ENCODE data around the gene PTPRG.

PTPRG gene

DNA sequence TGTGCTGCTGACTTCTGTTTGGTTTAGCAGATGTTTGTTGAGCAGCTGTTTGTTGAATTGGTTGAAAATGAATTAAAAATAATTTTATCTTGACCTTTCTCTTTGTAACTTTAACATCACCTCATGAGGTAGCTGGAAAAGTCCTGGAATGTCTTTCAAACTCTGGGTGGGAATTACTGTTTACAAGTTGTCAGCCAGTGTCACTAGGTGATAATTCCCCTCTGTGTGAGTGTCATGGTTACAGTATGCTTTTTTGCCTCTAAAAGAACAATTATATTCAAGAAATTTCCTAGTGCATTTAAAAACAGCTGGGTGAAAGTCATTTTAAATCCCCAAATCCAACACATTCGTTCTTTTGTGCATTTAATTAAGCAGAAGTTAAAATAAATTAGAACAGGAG, 113.2 kb downstream of the PTPRG start:
- Histone ChIP-seq H3K27ac (no peak overlapping the region), H3K9me3 (replicated peaks in 1 of 11) (peaks cover 8 to 18% (median 13%) of the 10 kb centered on the region in 11 experiments; a peak in 20 of 22 replicates), H3K4me1 (no peaks in the 10 kb centered on the region)

DNA sequence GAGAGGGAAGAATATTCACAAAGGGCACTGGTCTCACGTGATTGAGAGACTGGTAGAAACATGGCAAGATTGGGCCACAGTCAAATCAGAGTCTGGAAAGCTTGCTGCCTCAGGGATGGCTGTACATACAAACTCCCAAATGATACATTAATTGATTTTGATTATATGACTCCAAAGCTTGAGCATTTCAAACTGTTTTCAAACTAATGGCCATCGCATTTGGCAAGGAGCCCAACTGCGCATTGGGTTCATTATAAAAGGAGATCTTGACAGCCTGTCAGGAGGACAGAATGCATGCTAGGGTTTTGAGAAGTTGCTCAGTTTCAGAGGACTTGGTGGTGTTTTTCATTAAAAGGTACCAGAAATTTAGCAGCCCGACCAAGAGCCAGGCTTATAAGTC, 117.7 kb downstream of the PTPRG start:
- no peak for TF ChIP-seq Cebpa-rat (IDR thresholded peaks at IDR 0.05)
- Histone ChIP-seq H3K27me3 (no peaks in the 10 kb centered on the region), H3K4me2 (no peak overlapping the region), H3K36me3 (no peaks in the 10 kb centered on the region; a peak in 1 of 22 replicates), H3K9ac (no peak overlapping the region), H3K4me3 (no peak overlapping the region), H3K4me1 (peaks cover 0 to 14% (median 10%) of the 10 kb centered on the region in 10 experiments; a peak in 13 of 20 replicates), H4K20me1 (peaks cover 0 to 10% (median 0%) of the 10 kb centered on the region in 11 experiments; a peak in 5 of 22 replicates), H3K27ac (no peak overlapping the region), H3K9me3 (replicated peaks in 1 of 11) (no peaks in the 10 kb centered on the region)

More for the DNA sequence above, 113.2 kb downstream of the PTPRG start:
- Histone ChIP-seq H3K4me3 (no peak overlapping the region), H3K4me2 (no peak overlapping the region), H3K9ac (no peak overlapping the region), H3K36me3 (peaks cover 0 to 12% (median 0%) of the 10 kb centered on the region in 11 experiments; a peak in 2 of 22 replicates), H4K20me1 (peaks cover 0 to 7% (median 0%) of the 10 kb centered on the region in 11 experiments; a peak in 3 of 22 replicates), H3K27me3 (no peaks in the 10 kb centered on the region)
- no peak for TF ChIP-seq Cebpa-rat (IDR thresholded peaks at IDR 0.05)

DNA sequence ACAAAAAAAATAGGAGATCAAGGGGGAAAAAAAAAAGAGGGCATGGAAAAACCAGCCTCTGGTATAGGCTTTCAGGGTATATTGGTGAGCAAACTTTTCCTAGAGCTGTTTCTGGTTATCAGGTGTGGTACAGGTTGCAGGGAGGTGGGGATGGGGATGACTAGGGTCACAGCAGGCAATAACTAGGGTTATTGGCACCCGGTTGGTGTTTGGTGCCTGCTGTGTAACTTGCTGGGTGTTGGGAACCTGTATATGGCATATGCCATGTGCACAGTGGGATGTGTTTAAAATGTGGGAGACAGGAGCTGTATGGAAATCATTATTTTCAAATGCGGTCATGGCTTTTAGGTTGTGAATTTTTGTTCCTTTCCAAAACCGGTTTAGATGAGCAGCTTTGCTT, 119.2 kb downstream of the PTPRG start:
- TF ChIP-seq Cebpa-rat (IDR thresholded peaks at IDR 0.05), result no peak
- no peak overlapping the region for H3K4me2 ChIP-seq
- no peak overlapping the region for H3K27ac ChIP-seq
- H3K9ac ChIP-seq, result no peak overlapping the region
- H3K4me3 ChIP-seq, result no peak overlapping the region
- no peaks in the 10 kb centered on the region for H3K9me3 ChIP-seq (replicated peaks in 1 of 11)
- H3K36me3 ChIP-seq, result no peaks in the 10 kb centered on the region; a peak in 1 of 22 replicates
- H3K27me3 ChIP-seq, result no peaks in the 10 kb centered on the region
- peaks cover 0 to 18% (median 12%) of the 10 kb centered on the region in 10 experiments; a peak in 13 of 20 replicates for H3K4me1 ChIP-seq
- H4K20me1 ChIP-seq, result peaks cover 0 to 18% (median 0%) of the 10 kb centered on the region in 11 experiments; a peak in 5 of 22 replicates

DNA sequence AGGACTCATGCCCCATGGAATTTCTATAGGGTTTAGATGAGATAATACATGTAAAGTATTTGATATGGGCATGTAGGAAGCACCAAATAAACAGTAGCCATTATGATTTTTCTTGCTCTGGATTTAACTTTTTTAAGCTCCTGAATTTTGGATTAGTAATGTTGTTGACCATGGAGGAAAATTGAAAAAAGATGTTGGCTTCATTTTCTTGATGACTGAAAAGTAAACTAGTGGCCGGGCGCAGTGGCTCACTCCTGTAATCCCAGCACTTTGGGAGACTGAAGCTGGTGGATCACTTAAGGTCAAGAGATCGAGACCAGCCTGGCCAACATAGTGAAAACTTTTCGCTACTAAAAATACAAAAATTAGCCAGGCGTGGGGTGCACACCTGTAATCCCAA, 120.3 kb downstream of the PTPRG start:
- no peak overlapping the region for H3K9ac ChIP-seq
- H3K36me3 ChIP-seq, result no peaks in the 10 kb centered on the region; a peak in 1 of 22 replicates
- H3K9me3 ChIP-seq (replicated peaks in 1 of 11), result no peaks in the 10 kb centered on the region
- H3K4me2 ChIP-seq, result no peak overlapping the region
- H3K4me1 ChIP-seq, result peaks cover 0 to 18% (median 12%) of the 10 kb centered on the region in 10 experiments; a peak in 13 of 20 replicates
- peaks cover 0 to 25% (median 0%) of the 10 kb centered on the region in 11 experiments; a peak in 5 of 22 replicates for H4K20me1 ChIP-seq
- no peaks in the 10 kb centered on the region for H3K27me3 ChIP-seq
- TF ChIP-seq Cebpa-rat (IDR thresholded peaks at IDR 0.05), result no peak
- no peak overlapping the region for H3K4me3 ChIP-seq
- H3K27ac ChIP-seq, result no peak overlapping the region

DNA sequence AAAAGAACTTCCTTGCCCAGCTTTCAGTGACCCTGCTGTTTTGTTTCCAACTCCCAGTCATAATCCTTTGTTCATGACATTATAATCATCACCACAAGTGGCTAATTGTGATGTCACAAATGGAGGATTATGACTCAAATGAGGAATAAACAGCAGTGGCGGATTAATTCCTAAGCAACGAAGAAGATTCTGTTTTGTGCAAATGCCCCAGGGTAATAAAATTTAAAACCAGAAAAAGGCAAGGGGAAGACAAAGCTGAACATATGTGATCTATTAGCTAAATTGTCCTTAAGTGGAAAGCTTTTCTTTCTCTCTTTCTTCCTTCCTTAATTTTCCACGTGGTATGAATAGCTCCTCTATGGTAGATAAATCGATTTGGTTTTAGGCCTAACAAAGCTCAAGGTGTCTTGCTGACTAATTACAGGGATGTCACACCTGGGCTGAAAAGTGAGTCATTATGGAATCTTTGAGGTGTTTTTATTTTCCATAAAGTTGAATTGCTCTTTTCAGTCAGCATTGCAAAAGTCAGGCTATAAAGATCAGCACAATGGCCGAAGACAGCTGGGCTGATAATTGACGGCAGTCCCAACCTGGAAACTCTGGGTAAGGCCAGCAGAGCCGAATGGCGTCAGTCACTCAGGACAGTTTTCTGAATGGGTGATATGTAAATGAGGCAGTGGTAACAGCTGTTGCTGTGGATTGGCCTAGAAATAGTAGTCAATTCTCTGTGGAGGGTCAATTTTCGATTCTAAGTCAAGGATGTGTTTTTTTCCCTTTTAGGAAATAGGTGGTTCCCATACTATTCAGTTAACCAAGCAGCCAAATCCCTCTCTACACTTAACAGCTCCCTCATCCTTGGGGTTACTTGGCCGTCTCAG, 121.5 kb downstream of the PTPRG start:
- Histone ChIP-seq H3K9ac (no peak overlapping the region), H4K20me1 (peaks cover 0 to 26% (median 2%) of the 10 kb centered on the region in 11 experiments; a peak in 5 of 22 replicates), H3K9me3 (replicated peaks in 1 of 11) (no peaks in the 10 kb centered on the region), H3K4me1 (peaks cover 0 to 18% (median 12%) of the 10 kb centered on the region in 10 experiments; a peak in 13 of 20 replicates), H3K27me3 (no peaks in the 10 kb centered on the region), H3K4me3 (no peak overlapping the region), H3K36me3 (no peaks in the 10 kb centered on the region; a peak in 1 of 22 replicates), H3K4me2 (peak overlapping the region in 6 of 11 experiments; percentile 19 to 55 (median 30); a peak in 8 of 22 replicates), H3K27ac (no peak overlapping the region)
- TF ChIP-seq Cebpa-rat (IDR thresholded peaks at IDR 0.05), result no peak

DNA sequence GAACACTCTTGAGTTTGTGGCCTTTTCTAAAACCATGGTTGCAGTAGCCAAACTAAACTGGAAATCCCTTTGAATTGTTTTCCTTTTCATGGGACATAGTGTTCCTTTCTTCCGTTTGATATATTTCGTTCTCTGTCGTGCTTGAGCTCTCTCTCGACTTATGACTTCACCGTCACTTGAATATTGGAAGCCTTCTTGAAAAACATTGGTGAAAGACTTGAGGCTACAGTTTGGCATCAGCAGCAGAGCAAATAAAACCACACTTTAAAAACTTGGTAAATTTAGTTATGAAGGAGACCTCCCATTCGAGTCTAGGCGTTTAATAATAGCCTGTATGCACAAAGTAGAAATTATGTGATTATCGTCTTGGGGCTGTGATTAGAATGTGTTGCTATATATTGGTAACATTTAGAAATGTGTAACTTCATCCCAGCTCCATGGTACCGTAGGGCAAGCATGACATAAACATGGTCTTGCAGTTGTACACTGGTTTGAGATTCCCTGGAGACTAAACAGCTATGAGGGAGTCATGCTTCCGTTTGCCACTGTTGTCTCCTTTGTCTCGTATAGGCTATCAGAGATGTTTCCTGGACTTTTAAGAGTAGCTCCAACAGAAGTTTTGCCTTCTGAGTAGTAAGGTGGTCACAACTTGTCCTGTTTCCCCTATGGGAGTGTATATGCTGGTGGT, 122.3 kb downstream of the PTPRG start:
- Histone ChIP-seq H3K4me2 (peak overlapping the region in 8 of 11 experiments; percentile 14 to 55 (median 25); a peak in 13 of 22 replicates), H3K4me3 (no peak overlapping the region), H3K4me1 (peaks cover 0 to 18% (median 12%) of the 10 kb centered on the region in 10 experiments; a peak in 13 of 20 replicates), H4K20me1 (peaks cover 0 to 34% (median 5%) of the 10 kb centered on the region in 11 experiments; a peak in 6 of 22 replicates), H3K27me3 (no peaks in the 10 kb centered on the region), H3K27ac (0 out of 22 replicates have a peak overlapping the region, but pooled peaks of 1 of the 11 experiments have one; percentile 10), H3K9me3 (replicated peaks in 1 of 11) (no peaks in the 10 kb centered on the region), H3K36me3 (no peaks in the 10 kb centered on the region), H3K9ac (no peak overlapping the region)
- no peak for TF ChIP-seq Cebpa-rat (IDR thresholded peaks at IDR 0.05)

DNA sequence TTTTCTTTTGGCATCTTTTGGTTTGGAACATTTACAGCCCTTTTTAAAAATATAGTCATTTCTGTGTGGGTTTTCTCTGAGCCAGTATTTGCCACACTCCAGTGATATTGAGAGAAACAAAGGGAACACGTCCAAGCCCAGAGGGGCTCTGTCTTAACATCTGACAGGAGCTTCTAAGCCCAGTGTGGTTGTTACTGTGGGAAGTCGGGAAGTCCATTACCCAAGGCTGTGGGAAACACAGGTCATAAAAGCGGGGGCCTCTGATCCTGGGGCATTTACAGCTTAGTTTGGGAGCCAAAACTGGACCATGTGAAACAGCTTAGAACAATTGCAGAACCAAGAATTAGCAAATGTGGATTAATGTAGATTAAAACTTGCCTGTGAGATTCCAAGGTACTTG, 123.0 kb downstream of the PTPRG start:
- Histone ChIP-seq H3K27ac (no peak overlapping the region), H3K36me3 (no peaks in the 10 kb centered on the region; a peak in 1 of 22 replicates), H3K9me3 (replicated peaks in 1 of 11) (no peaks in the 10 kb centered on the region), H3K4me3 (no peak overlapping the region), H4K20me1 (peaks cover 0 to 37% (median 5%) of the 10 kb centered on the region in 11 experiments; a peak in 6 of 22 replicates), H3K9ac (no peak overlapping the region), H3K27me3 (no peaks in the 10 kb centered on the region), H3K4me1 (peaks cover 0 to 18% (median 12%) of the 10 kb centered on the region in 10 experiments; a peak in 13 of 20 replicates), H3K4me2 (peak overlapping the region in 6 of 11 experiments; percentile 18 to 55 (median 26); a peak in 6 of 22 replicates)
- no peak for TF ChIP-seq Cebpa-rat (IDR thresholded peaks at IDR 0.05)

DNA sequence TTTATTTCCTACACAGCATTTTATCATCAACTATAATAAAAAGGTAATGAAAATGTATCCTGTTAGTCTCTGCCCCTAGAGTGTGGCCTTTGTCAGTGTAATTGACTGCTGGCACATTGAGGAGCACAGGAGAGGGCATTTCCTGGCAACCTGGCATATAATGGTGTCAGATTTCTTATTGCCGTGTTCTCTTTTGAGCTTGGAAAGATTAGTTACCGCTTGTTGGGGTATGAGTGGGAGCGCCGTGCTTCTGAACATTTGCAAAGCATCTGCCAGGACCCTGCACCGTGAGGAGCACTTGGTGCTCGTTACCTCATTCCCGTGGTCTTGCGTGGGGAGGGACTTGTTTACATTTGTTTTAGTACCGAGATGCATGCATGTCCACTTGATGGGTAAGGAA, 124.4 kb downstream of the PTPRG start:
- Histone ChIP-seq H3K9me3 (replicated peaks in 1 of 11) (no peaks in the 10 kb centered on the region), H3K4me3 (no peak overlapping the region), H3K4me2 (no peak overlapping the region), H3K9ac (no peak overlapping the region), H3K36me3 (peaks cover 0 to 11% (median 0%) of the 10 kb centered on the region in 11 experiments; a peak in 5 of 22 replicates), H3K4me1 (peaks cover 0 to 18% (median 12%) of the 10 kb centered on the region in 10 experiments; a peak in 13 of 20 replicates), H3K27ac (no peak overlapping the region), H4K20me1 (peaks cover 0 to 31% (median 5%) of the 10 kb centered on the region in 11 experiments; a peak in 6 of 22 replicates), H3K27me3 (no peaks in the 10 kb centered on the region)
- no peak for TF ChIP-seq Cebpa-rat (IDR thresholded peaks at IDR 0.05)

Measured in BLaER1 treated with 17β-estradiol and CSF1 and Interleukin-3, amounts not matched to agents 10 nM and 100 nM (cell line).